GM12878 (cell line): Measurements from ENCODE around the gene MED25. TPM values are rescaled to one million over a fixed set of nuclear protein-coding genes. Genes with fewer than 3 reads are reported as not detected.

Source experiments
- ATAC-seq: fragments of 200-7000 bp; cut with Tn5 transposase; 3 replicates; pipeline ENCODE4 v1.9.1; 2020; ENCODE audit warnings: mild to moderate bottlenecking, moderate library complexity
- BruUV-seq: library from RNA; stranded (reverse); fragments of 400-500 nt; replicated peaks from 2 replicates; lab custom pipeline; 2021; lab: Mats Ljungman, UMichigan
- CTCF ChIA-PET: fragments of 300-600 bp; sonication (Branson Sonifier 250); formaldehyde crosslinking; extraction: SDS; loops from one replicate; lab custom pipeline; 2021; ENCODE audit warnings: inconsistent platforms; lab: Yijun Ruan, JAX
- POLR2A ChIA-PET: fragments of 350-600 bp; formaldehyde crosslinking; extraction: SDS; loops from one replicate; lab custom pipeline; 2021; ENCODE audit warnings: inconsistent platforms; lab: Charles Lee
- RAD21 ChIA-PET: fragments of 300-600 bp; sonication (Branson Sonifier 250); formaldehyde crosslinking; loops from one replicate; lab custom pipeline; 2023; ENCODE audit warnings: antibody characterized with exemption; ENCODE audit not compliant: unreplicated experiment; lab: Charles Lee
- SMC1A ChIA-PET: fragments of 300-600 bp; sonication (Branson Sonifier 250); formaldehyde crosslinking; loops from one replicate; lab custom pipeline; 2023; ENCODE audit not compliant: unreplicated experiment, uncharacterized antibody; lab: Charles Lee
- DNase-seq: peaks from one replicate; pipeline ENCODE4 v3.0.0-alpha.2; 2011; ENCODE audit warnings: low read depth, low spot score
- FAIRE-seq: peaks from 3 replicates; lab custom pipeline; 2011; peaks lifted over from hg19 to GRCh38; lab: Jason Lieb, UNC
- H2AFZ ChIP-seq: 2 replicates; pipeline ENCODE4 v1.6.0; 2011; ENCODE audit warnings: low read depth, low read length, control low read depth; ENCODE audit not compliant: control insufficient read depth
- H3K27ac ChIP-seq: 2 replicates; pipeline ENCODE4 v1.5.1; 2011; ENCODE audit warnings: control low read depth; ENCODE audit not compliant: control insufficient read depth, insufficient read depth
- H3K27me3 ChIP-seq, 2 experiments: replicated peaks in 1 of 2; 2 replicates each; pipeline versions ENCODE4 v1.6.0 to v1.6.1; 2011; ENCODE audit warnings: low read length in 1 of 2; ENCODE audit not compliant: control insufficient read depth in 2 of 2, insufficient read depth in 2 of 2
- H3K36me3 ChIP-seq, 2 experiments: 2 replicates each; pipeline ENCODE4 v1.5.1; 2011; ENCODE audit warnings: low read length in 1 of 2; ENCODE audit not compliant: control insufficient read depth in 2 of 2, insufficient read depth in 2 of 2
- H3K4me1 ChIP-seq: 2 replicates; pipeline ENCODE4 v1.6.1; 2011; ENCODE audit warnings: mild to moderate bottlenecking, low read length, moderate library complexity, mixed read lengths; ENCODE audit not compliant: control insufficient read depth, insufficient read depth
- H3K4me2 ChIP-seq: 2 replicates; pipeline ENCODE4 v1.6.0; 2011; ENCODE audit warnings: control low read depth; ENCODE audit not compliant: control insufficient read depth, insufficient read depth
- H3K4me3 ChIP-seq: fragments of 200-600 bp; sonication (generic); 2 replicates; pipeline ENCODE4 v1.5.1; 2016
- H3K79me2 ChIP-seq: 2 replicates; pipeline ENCODE4 v1.6.0; 2011; ENCODE audit warnings: low read length; ENCODE audit not compliant: control insufficient read depth, insufficient read depth
- H3K9ac ChIP-seq: 2 replicates; pipeline ENCODE4 v1.8.0; 2011; ENCODE audit warnings: low read length, control low read depth, mixed read lengths; ENCODE audit not compliant: control insufficient read depth, insufficient read depth
- H3K9me3 ChIP-seq: replicated peaks from 3 replicates; pipeline ENCODE4 v1.5.1; 2011; ENCODE audit warnings: mild to moderate bottlenecking, low read length; ENCODE audit not compliant: control insufficient read depth, insufficient read depth
- H4K20me1 ChIP-seq: 2 replicates; pipeline ENCODE4 v1.6.0; 2011; ENCODE audit not compliant: control insufficient read depth, insufficient read depth
- EGR1 ChIP-seq, 2 experiments: IDR thresholded peaks; 1 replicate in 1 of 2; 2 replicates in 1 of 2; pipeline ENCODE4 v1.6.1; 2011 to 2012; ENCODE audit warnings: low read depth in 2 of 2, low read length in 2 of 2, borderline replicate concordance in 1 of 2, mild to moderate bottlenecking in 1 of 2, moderate library complexity in 1 of 2
- ESRRA ChIP-seq: IDR thresholded peaks from 2 replicates; pipeline ENCODE4 v1.6.1; 2012; ENCODE audit warnings: mild to moderate bottlenecking, low read length, improper control_type of control experiment
- KAT2A ChIP-seq: conservative IDR thresholded peaks from 2 replicates; pipeline ENCODE4 v1.6.1; 2011; ENCODE audit warnings: low read depth, low read length; ENCODE audit not compliant: control insufficient read depth
- KDM1A ChIP-seq: fragments of 200-600 bp; sonication (generic); IDR thresholded peaks from 2 replicates; pipeline ENCODE4 v1.6.1; 2016; ENCODE audit warnings: borderline replicate concordance
- MTA3 ChIP-seq: IDR thresholded peaks from 2 replicates; pipeline ENCODE4 v1.6.1; 2012; ENCODE audit warnings: low read length, inconsistent platforms, borderline replicate concordance
- NFIC ChIP-seq: IDR thresholded peaks from 2 replicates; pipeline ENCODE4 v1.6.1; 2012; ENCODE audit warnings: low read depth, mild to moderate bottlenecking, inconsistent platforms, low read length, moderate library complexity
- NRF1 ChIP-seq: conservative IDR thresholded peaks from 2 replicates; pipeline ENCODE4 v1.6.1; 2011; ENCODE audit warnings: mild to moderate bottlenecking, low read depth, low read length, improper control_type of control experiment
- POLR2AphosphoS5 ChIP-seq: IDR thresholded peaks from 2 replicates; pipeline ENCODE4 v1.6.1; 2011; ENCODE audit warnings: mild to moderate bottlenecking, low read length, inconsistent platforms
- SMC3 ChIP-seq: IDR thresholded peaks from 2 replicates; pipeline ENCODE4 v1.6.1; 2011; ENCODE audit warnings: low read length, improper control_type of control experiment, borderline replicate concordance
- SREBF1 ChIP-seq: IDR thresholded peaks from 2 replicates; pipeline ENCODE4 v1.6.1; 2012; ENCODE audit warnings: mild to moderate bottlenecking, low read length
- TBL1XR1 ChIP-seq: IDR thresholded peaks from 2 replicates; pipeline ENCODE4 v1.6.1; 2012; ENCODE audit warnings: low read depth, low read length, improper control_type of control experiment
- YBX1 ChIP-seq: fragments of 450-650 bp; IDR thresholded peaks from 2 replicates; pipeline ENCODE4 v1.6.1; 2016; ENCODE audit warnings: antibody characterized with exemption
- ZZZ3 ChIP-seq: IDR thresholded peaks from 2 replicates; pipeline ENCODE4 v1.6.1; 2011; ENCODE audit warnings: low read depth; ENCODE audit not compliant: control insufficient read depth, insufficient read length
- WGBS: methylation state at CpG from one replicate; pipeline ENCODE4 v1.1.6; 2016; ENCODE audit warnings: low lambda C conversion rate; ENCODE audit not compliant: insufficient replicate concordance, insufficient coverage; ENCODE audit errors: missing lambda C conversion rate; 5-methylcytosine and 5-hydroxymethylcytosine counted together
- in situ Hi-C: fragments of 300-500 bp; cut with MboI; formaldehyde crosslinking; loops from 9 replicates; pipeline ENCODE4 v1.14.3; 2018; ENCODE audit warnings: mixed read lengths
- intact Hi-C: fragments of 100-400 bp; cut with micrococcal nuclease; formaldehyde crosslinking; loops from one replicate; pipeline ENCODE4 v1.14.2; 2022; ENCODE audit not compliant: unreplicated experiment
- polyA plus RNA-seq, 11 experiments: library from polyadenylated mRNA; depleted of rRNA in 4 of 11; unstranded in 6 of 11; stranded (reverse) in 5 of 11; fragments of >200 nt; fragmentation: Nextera tagmentation in 4 of 11; fragmentation: Illumina TruSeq in 1 of 11; extraction: Ambion mirVana in 4 of 11; extraction: Trizol in 1 of 11; gene quantifications; 1 replicate in 1 of 11; 2 replicates in 10 of 11; pipeline versions ENCODE4 v1.2.1 to v1.2.3, GENCODE V29; 2011 to 2016; ENCODE audit warnings: inconsistent platforms in 2 of 11, missing spikeins in 2 of 11, low read depth in 1 of 11
- total RNA-seq, 4 experiments: library from RNA; depleted of rRNA in 3 of 4; stranded (reverse); fragments of >200 nt in 3 of 4; fragmentation: Illumina TruSeq in 1 of 4; extraction: Trizol in 1 of 4; gene quantifications; 2 replicates each; pipeline versions ENCODE4 v1.2.1 to v1.2.3, GENCODE V29; 2013 to 2021
- TF ChIP-seq, protein P1 (sequence below): IDR thresholded peaks from 2 replicates; pipeline ENCODE4 v1.6.1; 2012; ENCODE audit warnings: low read depth, low read length, improper control_type of control experiment
- TF ChIP-seq, protein P2 (sequence below): fragments of 150-350 bp; IDR thresholded peaks from 2 replicates; pipeline ENCODE4 v1.6.1; 2014; ENCODE audit warnings: mild to moderate bottlenecking, low read depth, low read length

MED25 gene
- total and polyA plus RNA-seq, 10 of the 15 experiments (the other 5 are each of a cell fraction or from before 2014, with no cell fraction given), result 3.5 to 53.9 (median 17.1) TPM

DNA sequence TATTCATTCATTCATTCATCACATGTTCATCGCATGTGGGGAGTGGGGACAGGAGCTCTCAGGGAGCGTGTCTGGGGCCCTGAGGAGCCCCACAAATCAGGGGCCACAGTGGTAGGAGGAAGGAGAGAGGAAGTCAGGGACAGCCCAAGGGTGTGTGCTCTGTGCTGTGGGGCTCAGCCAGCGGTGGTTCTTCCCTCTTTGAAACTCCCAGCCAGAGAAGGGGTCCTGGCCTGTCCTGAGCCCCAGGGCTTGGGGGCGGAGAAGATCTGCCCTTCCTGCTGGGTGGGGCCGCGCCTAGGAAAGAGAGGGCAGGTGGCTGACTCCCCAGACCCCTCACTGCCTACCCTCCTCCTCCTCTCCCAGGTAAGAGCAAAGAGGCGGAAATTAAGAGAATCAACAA, 36.7 kb upstream of the MED25 start:
- Histone ChIP-seq H3K27me3 (no peaks in the 10 kb centered on the region), H3K79me2 (no peaks in the 10 kb centered on the region; the same call in 1 of the 2 replicates), H3K4me1 (peaks cover 11% of the 10 kb centered on the region), H2AFZ (no peak overlapping the region), H4K20me1 (no peaks in the 10 kb centered on the region), H3K4me3 (no peak overlapping the region), H3K4me2 (no peak overlapping the region), H3K27ac (no peak overlapping the region), H3K9me3 (no peaks in the 10 kb centered on the region; the same call in 2 of the 3 replicates), H3K9ac (no peak overlapping the region), H3K36me3 (peaks cover 3 to 12% of the 10 kb centered on the region in 2 experiments; a peak in 3 of 4 replicates)
- POLR2A ChIA-PET, result no interaction called here
- FAIRE-seq (no peak), DNase-seq (no peak), ATAC-seq (no peak)
- SMC1A ChIA-PET, result no interaction called here
- RAD21 ChIA-PET, result no interaction called here
- intact Hi-C loops, result no loop called here
- CTCF ChIA-PET, result no interaction called here
- BruUV-seq, result no TSS peak
- no peak for TF ChIP-seq SMC3
- TF ChIP-seq, protein P1, sequence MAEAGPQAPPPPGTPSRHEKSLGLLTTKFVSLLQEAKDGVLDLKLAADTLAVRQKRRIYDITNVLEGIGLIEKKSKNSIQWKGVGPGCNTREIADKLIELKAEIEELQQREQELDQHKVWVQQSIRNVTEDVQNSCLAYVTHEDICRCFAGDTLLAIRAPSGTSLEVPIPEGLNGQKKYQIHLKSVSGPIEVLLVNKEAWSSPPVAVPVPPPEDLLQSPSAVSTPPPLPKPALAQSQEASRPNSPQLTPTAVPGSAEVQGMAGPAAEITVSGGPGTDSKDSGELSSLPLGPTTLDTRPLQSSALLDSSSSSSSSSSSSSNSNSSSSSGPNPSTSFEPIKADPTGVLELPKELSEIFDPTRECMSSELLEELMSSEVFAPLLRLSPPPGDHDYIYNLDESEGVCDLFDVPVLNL, result no peak
- no peak for TF ChIP-seq KDM1A
- no peak for TF ChIP-seq POLR2AphosphoS5
- TF ChIP-seq NRF1, result no peak
- TF ChIP-seq KAT2A, result no peak
- TF ChIP-seq, protein P2, sequence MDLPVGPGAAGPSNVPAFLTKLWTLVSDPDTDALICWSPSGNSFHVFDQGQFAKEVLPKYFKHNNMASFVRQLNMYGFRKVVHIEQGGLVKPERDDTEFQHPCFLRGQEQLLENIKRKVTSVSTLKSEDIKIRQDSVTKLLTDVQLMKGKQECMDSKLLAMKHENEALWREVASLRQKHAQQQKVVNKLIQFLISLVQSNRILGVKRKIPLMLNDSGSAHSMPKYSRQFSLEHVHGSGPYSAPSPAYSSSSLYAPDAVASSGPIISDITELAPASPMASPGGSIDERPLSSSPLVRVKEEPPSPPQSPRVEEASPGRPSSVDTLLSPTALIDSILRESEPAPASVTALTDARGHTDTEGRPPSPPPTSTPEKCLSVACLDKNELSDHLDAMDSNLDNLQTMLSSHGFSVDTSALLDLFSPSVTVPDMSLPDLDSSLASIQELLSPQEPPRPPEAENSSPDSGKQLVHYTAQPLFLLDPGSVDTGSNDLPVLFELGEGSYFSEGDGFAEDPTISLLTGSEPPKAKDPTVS, result no peak
- TF ChIP-seq EGR1 (IDR thresholded peaks at IDR 0.05; ENCODE audit: borderline replicate concordance in 1 of 2, low read depth in 2 of 2, low read length in 2 of 2), result no peak
- TF ChIP-seq MTA3, result no peak
- no peak for TF ChIP-seq TBL1XR1
- no peak for TF ChIP-seq ESRRA
- no peak for TF ChIP-seq SREBF1
- TF ChIP-seq NFIC, result no peak
- no peak for TF ChIP-seq ZZZ3
- no peak for TF ChIP-seq YBX1
- in situ Hi-C loops, result no loop called here
- 83% methylated on average over 6 of the region's 7 CpGs for WGBS
